H7 (cell line): ENCODE measurements around the gene PRR22. TPM values are rescaled to one million over a fixed set of nuclear protein-coding genes. Genes with fewer than 3 reads are reported as not detected.

Experiments used
- total RNA-seq: library from RNA; depleted of rRNA; stranded (reverse); fragments of >200 nt; shearing (Covaris generic); gene quantifications from 2 replicates; pipeline ENCODE4 v1.2.3, GENCODE V29; 2014; rRNA removed

Gene PRR22
- total RNA-seq, 1 experiment from 2014 or later: 2.2 TPM

Other genes starting within 250 kb of the PRR22 start
- gene TINCR, start 216.8 kb downstream of the PRR22 start, total RNA-seq: 0.28 and 0.74 TPM in 2 replicates
- gene SAFB2, start 162.0 kb downstream of the PRR22 start, total RNA-seq: 26.6 and 34.3 TPM in 2 replicates
- gene SAFB, start 161.7 kb downstream of the PRR22 start, total RNA-seq: 44.4 and 64.4 TPM in 2 replicates
- gene MICOS13, start 104.2 kb downstream of the PRR22 start, total RNA-seq: 53.1 and 71.4 TPM in 2 replicates
- 12.0 and 16.2 TPM in 2 replicates for gene HSD11B1L, start 103.7 kb downstream of the PRR22 start, total RNA-seq
- 1,318 and 1,675 TPM in 2 replicates for gene RPL36, start 94.5 kb downstream of the PRR22 start, total RNA-seq
- gene LONP1, start 64.6 kb downstream of the PRR22 start, total RNA-seq: 119 and 126 TPM in 2 replicates
- 0.03 TPM in 1 of 2 replicates, not detected in the other for gene CATSPERD, start 64.1 kb downstream of the PRR22 start, total RNA-seq
- 50.8 and 52.4 TPM in 2 replicates for gene DUS3L, start 6.4 kb upstream of the PRR22 start, total RNA-seq
- 8.5 and 8.7 TPM in 2 replicates for gene NRTN, start 20.3 kb upstream of the PRR22 start, total RNA-seq
- not detected in 2 replicates for gene FUT6, start 55.0 kb upstream of the PRR22 start, total RNA-seq
- not detected in 2 replicates for gene FUT3, start 66.7 kb upstream of the PRR22 start, total RNA-seq
- gene FUT5, start 85.8 kb upstream of the PRR22 start, total RNA-seq: 0.18 TPM in 1 of 2 replicates, not detected in the other
- gene NDUFA11, start 119.0 kb upstream of the PRR22 start, total RNA-seq: 181 and 244 TPM in 2 replicates
- gene VMAC, start 120.1 kb upstream of the PRR22 start, total RNA-seq: 2.1 and 3.5 TPM in 2 replicates
- 2.2 and 2.7 TPM in 2 replicates for gene CAPS, start 129.5 kb upstream of the PRR22 start, total RNA-seq
- gene RANBP3, start 193.4 kb upstream of the PRR22 start, total RNA-seq: 73.7 and 79.7 TPM in 2 replicates